Type B pancreatic cell (in vitro differentiated cells): ENCODE measurements around the gene SCN4B. TPM values are rescaled to one million over a fixed set of nuclear protein-coding genes. Genes with fewer than 3 reads are reported as not detected.

Experiments
- DNase-seq: peaks from one replicate; pipeline ENCODE4 v3.0.0; 2021; ENCODE audit warnings: mixed read lengths; ENCODE audit not compliant: unreplicated experiment; ENCODE audit errors: extremely low spot score
- H3K27ac Mint-ChIP-seq: 2 replicates; pipeline ENCODE4 v1.8.0; 2021; ENCODE audit warnings: mild to moderate bottlenecking, mixed read lengths
- H3K27me3 Mint-ChIP-seq: 2 replicates; pipeline ENCODE4 v1.8.0; 2021; ENCODE audit warnings: mixed read lengths
- H3K36me3 Mint-ChIP-seq: 2 replicates; pipeline ENCODE4 v1.8.0; 2021; ENCODE audit warnings: mixed read lengths
- H3K4me1 Mint-ChIP-seq: one replicate; pipeline ENCODE4 v1.8.0; 2021; ENCODE audit warnings: mixed read lengths; ENCODE audit not compliant: unreplicated experiment
- H3K4me3 Mint-ChIP-seq: 2 replicates; pipeline ENCODE4 v1.8.0; 2021; ENCODE audit warnings: mild to moderate bottlenecking, mixed read lengths
- H3K9me3 Mint-ChIP-seq: 2 replicates; pipeline ENCODE4 v1.8.0; 2021; ENCODE audit warnings: mixed read lengths
- CTCF ChIP-seq: fragments of 200-600 bp; sonication (generic); conservative IDR thresholded peaks from 2 replicates; pipeline ENCODE4 v1.5.0; 2021; ENCODE audit warnings: antibody characterized with exemption, mild to moderate bottlenecking
- total RNA-seq: library from RNA; stranded (reverse); gene quantifications from 2 replicates; pipeline ENCODE4 v1.2.1, GENCODE V29; 2021; ENCODE audit warnings: low replicate concordance

The SCN4B gene
- total RNA-seq, 1 donor from 2014 or later, result 2.0 TPM

- H3K36me3 Mint-ChIP-seq, result no peaks in the 10 kb centered on the region
- H3K4me3 Mint-ChIP-seq, result no peak overlapping the region
- H3K27ac Mint-ChIP-seq, result no peak overlapping the region
- H3K27me3 Mint-ChIP-seq, result peaks cover 2% of the 10 kb centered on the region
- H3K4me1 Mint-ChIP-seq, result peaks cover 5% of the 10 kb centered on the region
- TF ChIP-seq CTCF, result no peak
- no peak for DNase-seq
- H3K9me3 Mint-ChIP-seq, result no peaks in the 10 kb centered on the region
Observed at GRCh38 chr11:118128721-118129470, 23.7 kb downstream of the SCN4B start.

GRCh38 chr11:118128310-118128709, 24.3 kb downstream of the SCN4B start:
- Mint-ChIP-seq H3K36me3 (no peaks in the 10 kb centered on the region), H3K4me3 (no peak overlapping the region), H3K27me3 (no peaks in the 10 kb centered on the region), H3K27ac (no peak overlapping the region), H3K4me1 (peaks cover 5% of the 10 kb centered on the region), H3K9me3 (no peaks in the 10 kb centered on the region)
- no peak for DNase-seq
- no peak for TF ChIP-seq CTCF

GRCh38 chr11:118126082-118126838, 26.4 kb downstream of the SCN4B start:
- Mint-ChIP-seq H3K27me3 (no peaks in the 10 kb centered on the region), H3K4me3 (no peak overlapping the region), H3K9me3 (no peaks in the 10 kb centered on the region), H3K36me3 (peaks cover 5% of the 10 kb centered on the region), H3K27ac (no peak overlapping the region), H3K4me1 (peaks cover 5% of the 10 kb centered on the region)
- no peak for TF ChIP-seq CTCF
- no peak for DNase-seq

- no peak overlapping the region for H3K27ac Mint-ChIP-seq
- H3K36me3 Mint-ChIP-seq, result peaks cover 8% of the 10 kb centered on the region
- H3K9me3 Mint-ChIP-seq, result no peaks in the 10 kb centered on the region
- no peaks in the 10 kb centered on the region for H3K27me3 Mint-ChIP-seq
- no peak overlapping the region for H3K4me3 Mint-ChIP-seq
- peaks cover 5% of the 10 kb centered on the region for H3K4me1 Mint-ChIP-seq
- no peak for TF ChIP-seq CTCF
- no peak for DNase-seq
Observed at GRCh38 chr11:118124929-118125535, 27.6 kb downstream of the SCN4B start.

- Mint-ChIP-seq H3K4me1 (no peaks in the 10 kb centered on the region), H3K36me3 (peaks cover 8% of the 10 kb centered on the region), H3K27me3 (no peaks in the 10 kb centered on the region), H3K9me3 (no peaks in the 10 kb centered on the region), H3K4me3 (no peak overlapping the region), H3K27ac (no peak overlapping the region)
- no peak for DNase-seq
- no peak for TF ChIP-seq CTCF
Observed at GRCh38 chr11:118120793-118121192, 31.8 kb downstream of the SCN4B start.
